ENCODE data around the gene GART.
A peak's percentile ranks its signal among the peaks of the same experiment; 100 is the strongest.
"Not testable (repeated sequence)": the region's sequence is repeated elsewhere in the genome, so short reads cannot be mapped to it uniquely, and the experiment has no call there.

Gene GART

GRCh38 chr21:33478935-33479678, 62.8 kb downstream of the GART start:
- no peak for DNase-seq (ENCODE audit: low read depth, low spot score)

GRCh38 chr21:33478182-33478581, 63.7 kb downstream of the GART start:
- Histone ChIP-seq H3K36me3 (ENCODE audit: insufficient read depth, low read length) (no peaks in the 10 kb centered on the region), H3K9me3 (ENCODE audit: low read depth, low read length) (no peaks in the 10 kb centered on the region), H3K4me3 (peak overlapping the region; percentile 85), H3K9ac (ENCODE audit: insufficient read length) (no peak overlapping the region), H3K27ac (no peak overlapping the region)
- DNase-seq (ENCODE audit: low read depth, low spot score) = no peak
- TF ChIP-seq EZH2 (IDR thresholded peaks at IDR 0.05) = no peak
- no peak for TF ChIP-seq POLR2AphosphoS5 (IDR thresholded peaks at IDR 0.05; ENCODE audit: borderline replicate concordance, low read depth, low read length)
- no peak for TF ChIP-seq FOXP2 (optimal IDR thresholded peaks at IDR 0.05; ENCODE audit: control extremely low read depth, extremely low read length, insufficient read depth)

More at GRCh38 chr21:33478935-33479678, 62.8 kb downstream of the GART start:
- TF ChIP-seq FOXP2 (optimal IDR thresholded peaks at IDR 0.05; ENCODE audit: control extremely low read depth, extremely low read length, insufficient read depth) = no peak
- TF ChIP-seq POLR2AphosphoS5 (IDR thresholded peaks at IDR 0.05; ENCODE audit: borderline replicate concordance, low read depth, low read length) = no peak
- no peak for TF ChIP-seq EZH2 (IDR thresholded peaks at IDR 0.05)
- Histone ChIP-seq H3K27ac (peak overlapping the region; percentile 56; the same call in 1 of the 2 replicates), H3K9me3 (ENCODE audit: low read depth, low read length) (no peaks in the 10 kb centered on the region), H3K9ac (ENCODE audit: insufficient read length) (peak overlapping the region; percentile 70), H3K36me3 (ENCODE audit: insufficient read depth, low read length) (no peaks in the 10 kb centered on the region), H3K4me3 (peak overlapping the region; percentile 85)

DNA sequence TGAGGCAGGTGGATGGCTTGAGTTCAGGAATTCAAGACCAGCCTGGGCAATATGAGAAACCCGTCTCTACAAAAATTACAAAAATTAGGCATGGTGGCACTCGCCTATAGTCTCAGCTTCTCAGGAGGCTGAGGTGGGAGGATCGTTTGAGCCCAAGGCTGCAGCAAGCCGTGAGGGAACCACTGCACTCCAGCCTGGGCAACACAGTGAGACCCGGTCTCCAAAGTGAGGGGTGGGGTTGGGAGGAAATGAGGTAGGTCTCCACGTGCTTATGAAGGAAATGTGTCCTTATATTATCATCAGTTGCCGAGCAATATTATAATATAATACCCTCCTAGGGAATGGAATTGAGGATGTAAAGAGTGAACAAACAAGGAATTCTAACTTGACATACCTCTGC, 64.9 kb downstream of the GART start:
- DNase-seq (ENCODE audit: low read depth, low spot score) = no peak
- H3K36me3 ChIP-seq (ENCODE audit: insufficient read depth, low read length) = no peaks in the 10 kb centered on the region
- H3K9ac ChIP-seq (ENCODE audit: insufficient read length) = no peak overlapping the region
- no peaks in the 10 kb centered on the region for H3K9me3 ChIP-seq (ENCODE audit: low read depth, low read length)
- no peak for TF ChIP-seq FOXP2 (optimal IDR thresholded peaks at IDR 0.05; ENCODE audit: control extremely low read depth, extremely low read length, insufficient read depth)
- no peak overlapping the region for H3K27ac ChIP-seq
- H3K4me3 ChIP-seq = no peak overlapping the region

GRCh38 chr21:33473344-33473743, 68.6 kb downstream of the GART start:
- no peaks in the 10 kb centered on the region for H3K9me3 ChIP-seq (ENCODE audit: low read depth, low read length)
- no peak for DNase-seq (ENCODE audit: low read depth, low spot score)
- H3K4me3 ChIP-seq = no peak overlapping the region

DNA sequence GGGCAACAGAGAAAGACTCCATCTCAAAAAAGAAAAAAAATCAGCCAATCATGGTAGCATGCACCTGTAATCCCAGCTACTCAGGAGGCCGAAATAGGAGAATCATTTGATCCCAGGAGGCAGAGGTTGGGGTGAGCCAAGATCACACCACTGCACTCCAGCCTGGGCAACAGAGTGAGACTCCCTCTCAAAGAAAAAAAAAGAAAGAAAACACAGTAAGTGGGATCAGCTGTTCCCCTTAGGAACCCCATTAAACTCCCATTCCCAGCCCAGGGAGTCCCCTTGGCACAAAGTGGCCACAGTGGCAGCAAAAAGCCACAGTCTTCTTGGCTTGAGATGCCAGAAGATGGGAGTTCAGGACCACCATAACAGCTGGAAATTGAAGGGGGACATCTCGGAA, 71.2 kb downstream of the GART start:
- no peak for DNase-seq (ENCODE audit: low read depth, low spot score)
- TF ChIP-seq EZH2 (IDR thresholded peaks at IDR 0.05) (no peak), FOXP2 (optimal IDR thresholded peaks at IDR 0.05; ENCODE audit: control extremely low read depth, extremely low read length, insufficient read depth) (no peak), POLR2AphosphoS5 (IDR thresholded peaks at IDR 0.05; ENCODE audit: borderline replicate concordance, low read depth, low read length) (no peak)
- Histone ChIP-seq H3K4me3 (no peak overlapping the region), H3K9me3 (ENCODE audit: low read depth, low read length) (no peaks in the 10 kb centered on the region), H3K27ac (no peak overlapping the region), H3K9ac (ENCODE audit: insufficient read length) (no peak overlapping the region), H3K36me3 (ENCODE audit: insufficient read depth, low read length) (no peaks in the 10 kb centered on the region)

More at GRCh38 chr21:33473344-33473743, 68.6 kb downstream of the GART start:
- Histone ChIP-seq H3K9ac (ENCODE audit: insufficient read length) (no peak overlapping the region), H3K36me3 (ENCODE audit: insufficient read depth, low read length) (no peaks in the 10 kb centered on the region), H3K27ac (no peak overlapping the region)
- TF ChIP-seq FOXP2 (optimal IDR thresholded peaks at IDR 0.05; ENCODE audit: control extremely low read depth, extremely low read length, insufficient read depth) (no peak), EZH2 (IDR thresholded peaks at IDR 0.05) (no peak), POLR2AphosphoS5 (IDR thresholded peaks at IDR 0.05; ENCODE audit: borderline replicate concordance, low read depth, low read length) (no peak)

DNA sequence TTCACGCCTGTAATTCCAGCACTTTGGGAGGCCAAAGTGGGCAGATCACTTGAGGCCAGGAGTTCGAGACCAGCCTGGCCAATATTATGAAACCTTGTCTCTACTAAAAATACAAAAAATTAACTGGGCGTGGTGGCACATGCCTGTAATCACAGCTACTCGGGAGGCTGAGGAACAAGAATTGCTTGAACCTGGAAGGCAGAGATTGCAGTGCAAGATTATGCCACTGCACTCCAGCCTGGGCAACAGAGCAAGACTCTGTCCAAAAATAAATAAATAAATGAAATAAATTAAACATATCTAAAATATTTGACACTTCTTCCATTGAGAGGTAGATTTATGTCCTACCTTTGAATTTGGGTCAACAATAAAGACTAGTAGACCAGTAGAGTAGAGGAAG, 72.7 kb downstream of the GART start:
- not testable (repeated sequence) for H3K36me3 ChIP-seq (ENCODE audit: insufficient read depth, low read length); H3K9me3 ChIP-seq (ENCODE audit: low read depth, low read length); H3K27ac ChIP-seq; H3K4me3 ChIP-seq; H3K9ac ChIP-seq (ENCODE audit: insufficient read length); DNase-seq (ENCODE audit: low read depth, low spot score)

DNA sequence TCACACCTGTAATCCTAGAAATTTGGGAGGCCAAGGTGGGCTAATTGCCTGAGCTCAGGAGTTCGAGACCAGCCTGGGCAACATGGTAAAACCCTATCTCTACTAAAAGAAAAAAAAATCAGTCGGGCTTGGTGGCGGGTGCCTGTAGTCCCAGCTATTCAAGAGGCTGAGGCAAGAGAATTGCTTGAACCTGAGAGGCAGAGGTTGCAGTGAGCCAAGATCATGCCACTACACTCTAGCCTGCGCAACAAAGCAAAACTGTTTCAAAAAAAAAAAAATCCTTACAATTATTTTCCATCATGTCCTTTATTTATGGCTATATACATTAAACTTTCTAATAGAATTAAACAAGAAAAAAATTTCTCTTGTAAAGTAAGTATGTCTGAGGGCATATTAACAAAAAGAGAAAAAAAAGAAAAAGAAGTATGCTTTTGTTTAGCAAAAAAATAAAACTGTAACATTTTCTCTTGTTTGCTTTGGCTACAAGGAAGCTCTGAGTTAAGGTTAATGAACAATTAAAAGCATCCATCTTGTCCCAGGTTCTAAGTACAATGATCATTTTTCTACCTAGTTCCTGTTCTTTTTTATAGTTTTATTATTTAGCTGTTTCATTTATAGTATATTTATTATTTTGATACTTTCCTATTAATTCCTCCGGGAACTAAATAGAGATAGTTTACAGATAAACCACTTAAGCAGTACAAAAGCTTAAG, 80.2 kb downstream of the GART start:
- H3K27ac ChIP-seq = no peak overlapping the region
- TF ChIP-seq EZH2 (IDR thresholded peaks at IDR 0.05) (no peak), FOXP2 (optimal IDR thresholded peaks at IDR 0.05; ENCODE audit: control extremely low read depth, extremely low read length, insufficient read depth) (no peak), POLR2AphosphoS5 (IDR thresholded peaks at IDR 0.05; ENCODE audit: borderline replicate concordance, low read depth, low read length) (no peak)
- no peak overlapping the region for H3K9ac ChIP-seq (ENCODE audit: insufficient read length)
- no peaks in the 10 kb centered on the region for H3K9me3 ChIP-seq (ENCODE audit: low read depth, low read length)
- DNase-seq (ENCODE audit: low read depth, low spot score) = no peak
- H3K36me3 ChIP-seq (ENCODE audit: insufficient read depth, low read length) = no peaks in the 10 kb centered on the region
- H3K4me3 ChIP-seq = no peak overlapping the region

GRCh38 chr21:33458861-33459260, 83.1 kb downstream of the GART start:
- Histone ChIP-seq H3K27ac (no peak overlapping the region), H3K4me3 (no peak overlapping the region), H3K36me3 (ENCODE audit: insufficient read depth, low read length) (no peaks in the 10 kb centered on the region), H3K9ac (ENCODE audit: insufficient read length) (no peak overlapping the region), H3K9me3 (ENCODE audit: low read depth, low read length) (no peaks in the 10 kb centered on the region)
- TF ChIP-seq POLR2AphosphoS5 (IDR thresholded peaks at IDR 0.05; ENCODE audit: borderline replicate concordance, low read depth, low read length) = no peak
- no peak for TF ChIP-seq EZH2 (IDR thresholded peaks at IDR 0.05)
- TF ChIP-seq FOXP2 (optimal IDR thresholded peaks at IDR 0.05; ENCODE audit: control extremely low read depth, extremely low read length, insufficient read depth) = no peak
- DNase-seq (ENCODE audit: low read depth, low spot score) = no peak
